PC-3 (cell line): ENCODE data around the gene LTB. TPM values are rescaled to one million over a fixed set of nuclear protein-coding genes. Genes with fewer than 3 reads are reported as not detected.

Experiments used
- ATAC-seq: fragments of 200-7000 bp; cut with Tn5 transposase; 2 replicates; pipeline ENCODE4 v1.9.1; 2020; ENCODE audit warnings: mild to moderate bottlenecking, moderate library complexity
- BruUV-seq: library from RNA; stranded (reverse); fragments of 400-500 nt; replicated peaks from 2 replicates; lab custom pipeline; 2021; lab: Mats Ljungman, UMichigan
- CTCF ChIA-PET: fragments of 300-600 bp; sonication (Branson Sonifier 250); formaldehyde crosslinking; loops from one replicate; lab custom pipeline; 2022; ENCODE audit warnings: antibody characterized with exemption; lab: Charles Lee
- POLR2A ChIA-PET: fragments of 300-600 bp; sonication (Branson Sonifier 250); formaldehyde crosslinking; loops from one replicate; lab custom pipeline; 2022; ENCODE audit warnings: antibody characterized with exemption; ENCODE audit not compliant: unreplicated experiment; lab: Charles Lee
- DNase-seq: peaks from one replicate; pipeline ENCODE4 v3.0.0-alpha.2; 2015
- H2AFZ ChIP-seq: fragments of 300-600 bp; sonication (generic); 2 replicates; pipeline ENCODE4 v1.6.0; 2016; ENCODE audit warnings: antibody characterized with exemption, low read length
- H3F3A ChIP-seq: fragments of 300-600 bp; sonication (generic); one replicate; pipeline ENCODE4 v1.6.0; 2017; ENCODE audit warnings: antibody characterized with exemption, low read length, control low read depth, mild to moderate bottlenecking; ENCODE audit not compliant: unreplicated experiment
- H3K27ac ChIP-seq: fragments of 300-600 bp; sonication (generic); 2 replicates; pipeline ENCODE4 v1.5.1; 2016; ENCODE audit warnings: mild to moderate bottlenecking, low read length
- H3K27me3 ChIP-seq: fragments of 300-600 bp; sonication (generic); 2 replicates; pipeline ENCODE4 v1.6.1; 2016; ENCODE audit warnings: low read length, mixed read lengths
- H3K36me3 ChIP-seq: fragments of 300-600 bp; sonication (generic); 2 replicates; pipeline ENCODE4 v1.6.1; 2016; ENCODE audit warnings: low read depth, mixed run types, low read length, mixed read lengths
- H3K4me1 ChIP-seq: fragments of 300-600 bp; sonication (generic); 2 replicates; pipeline ENCODE4 v1.5.1; 2016; ENCODE audit warnings: low read length; ENCODE audit not compliant: insufficient read depth
- H3K4me2 ChIP-seq: fragments of 300-600 bp; sonication (generic); 2 replicates; pipeline ENCODE4 v1.6.0; 2016; ENCODE audit warnings: low read length
- H3K4me3 ChIP-seq: fragments of 300-600 bp; sonication (generic); 2 replicates; pipeline ENCODE4 v1.5.1; 2016; ENCODE audit warnings: mild to moderate bottlenecking, low read length, mixed read lengths
- H3K79me2 ChIP-seq: fragments of 300-600 bp; sonication (generic); 2 replicates; pipeline ENCODE4 v1.6.1; 2017; ENCODE audit warnings: low read length, mixed read lengths
- H3K9ac ChIP-seq: fragments of 300-600 bp; sonication (generic); 2 replicates; pipeline ENCODE4 v1.6.0; 2016; ENCODE audit warnings: mild to moderate bottlenecking, low read length
- H3K9me2 ChIP-seq: fragments of 300-600 bp; sonication (generic); replicated peaks from 2 replicates; pipeline ENCODE4 v1.6.1; 2016; ENCODE audit warnings: mixed run types, low read length, mixed read lengths
- H3K9me3 ChIP-seq: fragments of 300-600 bp; sonication (generic); 2 replicates; pipeline ENCODE4 v1.6.1; 2016; ENCODE audit warnings: low read length, mixed read lengths
- H4K20me1 ChIP-seq: fragments of 300-600 bp; sonication (generic); 2 replicates; pipeline ENCODE4 v1.6.1; 2016; ENCODE audit warnings: low read length, mixed read lengths
- EZH2 ChIP-seq: fragments of 300-600 bp; sonication (generic); IDR thresholded peaks from one replicate; pipeline ENCODE4 v1.6.1; 2017; ENCODE audit warnings: antibody characterized with exemption, mild to moderate bottlenecking, low read length; ENCODE audit not compliant: unreplicated experiment
- EZH2phosphoT487 ChIP-seq: fragments of 300-600 bp; sonication (generic); IDR thresholded peaks from 2 replicates; pipeline ENCODE4 v1.6.1; 2018; ENCODE audit warnings: mild to moderate bottlenecking, antibody characterized with exemption, low read length, borderline replicate concordance
- intact Hi-C: fragments of 100-400 bp; cut with micrococcal nuclease; formaldehyde crosslinking; loops from 2 replicates; pipeline ENCODE4 v1.9.0; 2023
- total RNA-seq: library from RNA; depleted of rRNA; stranded (reverse); fragments of >200 nt; gene quantifications from 2 replicates; pipeline ENCODE4 v1.2.3, GENCODE V29; 2014
- TF ChIP-seq, protein P1 (sequence below): fragments of 300-600 bp; sonication (generic); conservative IDR thresholded peaks from 2 replicates; pipeline ENCODE4 v1.5.1; 2017; ENCODE audit warnings: antibody characterized with exemption, low read depth, mild to moderate bottlenecking, low read length

LTB gene
- total RNA-seq, 1 experiment from 2014 or later, result 1.5 TPM

DNA sequence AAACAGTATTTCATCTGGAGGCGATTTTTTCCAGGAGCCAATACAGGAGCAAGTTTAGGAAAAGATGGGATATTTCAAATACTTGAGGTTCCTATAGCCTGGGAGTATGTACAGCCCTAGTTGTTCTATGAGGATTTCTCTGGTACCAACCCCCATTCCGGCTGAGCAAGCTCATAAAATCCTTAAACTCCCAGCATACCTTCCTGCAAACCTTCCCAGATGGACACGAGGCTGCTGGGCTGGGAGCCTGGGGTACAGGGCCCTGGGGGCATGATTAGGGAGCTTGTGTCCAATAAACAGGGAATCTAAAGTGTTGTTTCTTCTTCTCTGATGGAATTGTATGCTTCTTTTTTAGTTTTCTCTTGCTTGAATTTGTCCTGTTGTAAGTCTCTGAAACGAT is 39.8 kb upstream of the LTB start:
- Histone ChIP-seq H3K4me1 (peaks cover 17% of the 10 kb centered on the region), H3K9me2 (no peaks in the 10 kb centered on the region), H4K20me1 (peaks cover 24% of the 10 kb centered on the region), H3K79me2 (peaks cover 52% of the 10 kb centered on the region), H3K9me3 (no peaks in the 10 kb centered on the region), H3F3A (no peaks in the 10 kb centered on the region), H3K27me3 (no peaks in the 10 kb centered on the region), H3K36me3 (peaks cover 35% of the 10 kb centered on the region), H3K27ac (peak overlapping the region; percentile 79), H2AFZ (no peak overlapping the region), H3K9ac (peak overlapping the region; percentile 99), H3K4me2 (peak overlapping the region; percentile 98), H3K4me3 (peak overlapping the region; percentile 99)
- no TSS peak for BruUV-seq
- ATAC-seq (no peak), DNase-seq (peak; percentile 53)
- ChIA-PET POLR2A (interaction anchor here (0.8 kb wide), 1 partner anchor 30 kb away, joined by 7 read pairs; no protein-coding TSS in a partner anchor), CTCF (no interaction called here)
- intact Hi-C loops, result no loop called here
- TF ChIP-seq EZH2 (no peak), EZH2phosphoT487 (no peak)
- TF ChIP-seq, protein P1, sequence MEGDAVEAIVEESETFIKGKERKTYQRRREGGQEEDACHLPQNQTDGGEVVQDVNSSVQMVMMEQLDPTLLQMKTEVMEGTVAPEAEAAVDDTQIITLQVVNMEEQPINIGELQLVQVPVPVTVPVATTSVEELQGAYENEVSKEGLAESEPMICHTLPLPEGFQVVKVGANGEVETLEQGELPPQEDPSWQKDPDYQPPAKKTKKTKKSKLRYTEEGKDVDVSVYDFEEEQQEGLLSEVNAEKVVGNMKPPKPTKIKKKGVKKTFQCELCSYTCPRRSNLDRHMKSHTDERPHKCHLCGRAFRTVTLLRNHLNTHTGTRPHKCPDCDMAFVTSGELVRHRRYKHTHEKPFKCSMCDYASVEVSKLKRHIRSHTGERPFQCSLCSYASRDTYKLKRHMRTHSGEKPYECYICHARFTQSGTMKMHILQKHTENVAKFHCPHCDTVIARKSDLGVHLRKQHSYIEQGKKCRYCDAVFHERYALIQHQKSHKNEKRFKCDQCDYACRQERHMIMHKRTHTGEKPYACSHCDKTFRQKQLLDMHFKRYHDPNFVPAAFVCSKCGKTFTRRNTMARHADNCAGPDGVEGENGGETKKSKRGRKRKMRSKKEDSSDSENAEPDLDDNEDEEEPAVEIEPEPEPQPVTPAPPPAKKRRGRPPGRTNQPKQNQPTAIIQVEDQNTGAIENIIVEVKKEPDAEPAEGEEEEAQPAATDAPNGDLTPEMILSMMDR, result no peak

- Histone ChIP-seq H3K9ac (peak overlapping the region; percentile 99), H3K4me2 (peak overlapping the region; percentile 98), H3K79me2 (peaks cover 52% of the 10 kb centered on the region), H3F3A (no peaks in the 10 kb centered on the region), H3K36me3 (peaks cover 30% of the 10 kb centered on the region), H3K27ac (peak overlapping the region; percentile 79), H3K4me3 (peak overlapping the region; percentile 99), H3K9me2 (no peaks in the 10 kb centered on the region), H3K9me3 (no peaks in the 10 kb centered on the region), H3K27me3 (no peaks in the 10 kb centered on the region), H3K4me1 (peaks cover 17% of the 10 kb centered on the region), H4K20me1 (peaks cover 24% of the 10 kb centered on the region), H2AFZ (0 out of 2 replicates have a peak overlapping the region, but pooled peaks have one; percentile 58)
- TSS peak; percentile 53 for BruUV-seq
- intact Hi-C loops, result no loop called here
- POLR2A ChIA-PET, result interaction anchor here (0.8 kb wide), 1 partner anchor 30 kb away, joined by 7 read pairs; no protein-coding TSS in a partner anchor
- DNase-seq (no peak), ATAC-seq (no peak)
- TF ChIP-seq, protein P1, result no peak
- TF ChIP-seq EZH2 (no peak), EZH2phosphoT487 (no peak)
- CTCF ChIA-PET, result no interaction called here
Observed at GRCh38 chr6:31621320-31621939, 39.2 kb upstream of the LTB start.
